Stimulated activated naive CD8-positive, alpha-beta T cell treated with anti-CD3 and anti-CD28 coated beads, Interleukin-15, amount 100 ng/mL, for 72 hours (primary cell): Measurements from ENCODE around the gene C1orf210.
A peak's percentile ranks its signal among the peaks of the same experiment; 100 is the strongest.

Experiments used
- ATAC-seq: fragments of 150-1000 bp; cut with Tn5 transposase; 2 replicates; pipeline ENCODE4 v1.10.0; 2021; ENCODE audit warnings: mild to moderate bottlenecking, moderate library complexity
- DNase-seq, 2 donors: peaks; one replicate each; pipeline ENCODE4 v3.0.0; 2021 to 2022
- H3K27ac Mint-ChIP-seq, 2 donors: one replicate each; pipeline ENCODE4 v1.8.0; 2022; ENCODE audit warnings: mild to moderate bottlenecking in 2 of 2, mixed read lengths in 2 of 2, moderate library complexity in 2 of 2
- H3K27me3 Mint-ChIP-seq: one replicate; pipeline ENCODE4 v1.8.0; 2022; ENCODE audit warnings: mixed read lengths
- H3K4me1 Mint-ChIP-seq: one replicate; pipeline ENCODE4 v1.8.0; 2022; ENCODE audit warnings: mild to moderate bottlenecking, mixed read lengths
- H3K4me3 Mint-ChIP-seq, 2 donors: one replicate each; pipeline ENCODE4 v1.8.0; 2022; ENCODE audit warnings: mild to moderate bottlenecking in 2 of 2, mixed read lengths in 2 of 2, moderate library complexity in 1 of 2
- H3K9me3 Mint-ChIP-seq, 2 donors: one replicate each; pipeline ENCODE4 v1.8.0; 2022; ENCODE audit warnings: mixed read lengths in 2 of 2

C1orf210 gene

DNA sequence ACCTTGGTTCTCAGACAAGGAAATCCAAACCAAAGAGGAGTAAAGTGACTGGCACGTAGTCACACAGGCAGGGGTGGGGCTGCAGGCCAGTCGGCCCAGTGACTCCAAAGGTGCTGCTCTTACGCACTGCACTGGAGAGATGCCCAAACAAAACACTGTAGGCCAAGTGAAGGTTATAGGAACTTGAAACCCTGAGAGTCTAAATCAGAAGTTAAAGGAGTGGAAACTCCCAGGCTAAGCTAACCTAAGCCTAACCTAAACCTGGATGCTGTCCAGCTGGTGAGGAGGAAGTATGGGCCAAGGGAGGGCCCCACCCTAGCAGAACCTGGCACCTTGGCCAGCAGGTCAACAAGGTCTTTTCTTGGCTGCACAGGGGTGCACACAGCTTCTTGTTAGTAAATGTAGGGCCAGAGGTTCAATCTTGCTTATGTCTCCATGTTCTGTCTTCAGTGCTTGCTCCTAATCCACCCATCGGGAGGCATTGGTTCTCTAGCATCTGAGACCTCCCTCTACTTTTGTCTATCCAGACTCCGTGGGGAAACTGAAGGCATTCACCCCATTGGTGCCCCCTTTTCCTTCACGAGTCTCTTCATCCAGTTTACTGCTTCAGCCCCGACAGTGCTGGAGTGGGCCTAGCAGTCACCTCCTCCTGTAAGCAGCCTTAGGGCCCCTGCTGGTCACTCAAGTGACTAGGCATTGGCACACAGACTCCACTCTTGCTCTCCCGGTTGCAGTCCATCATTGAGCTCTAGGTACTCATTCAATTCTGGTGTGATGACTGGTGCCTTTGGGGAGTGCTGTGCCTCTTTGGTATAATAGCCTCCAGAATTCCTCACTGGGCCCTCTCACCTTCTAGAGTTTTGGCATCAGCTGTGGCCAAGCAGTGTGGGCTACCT lies 28.5 kb downstream of the C1orf210 start:
- Mint-ChIP-seq H3K9me3 (no peaks in the 10 kb centered on the region), H3K27ac (no peak overlapping the region), H3K27me3 (peaks cover 25% of the 10 kb centered on the region), H3K4me3 (no peak overlapping the region), H3K4me1 (no peaks in the 10 kb centered on the region)
- ATAC-seq, result no peak
- no peak for DNase-seq

DNA sequence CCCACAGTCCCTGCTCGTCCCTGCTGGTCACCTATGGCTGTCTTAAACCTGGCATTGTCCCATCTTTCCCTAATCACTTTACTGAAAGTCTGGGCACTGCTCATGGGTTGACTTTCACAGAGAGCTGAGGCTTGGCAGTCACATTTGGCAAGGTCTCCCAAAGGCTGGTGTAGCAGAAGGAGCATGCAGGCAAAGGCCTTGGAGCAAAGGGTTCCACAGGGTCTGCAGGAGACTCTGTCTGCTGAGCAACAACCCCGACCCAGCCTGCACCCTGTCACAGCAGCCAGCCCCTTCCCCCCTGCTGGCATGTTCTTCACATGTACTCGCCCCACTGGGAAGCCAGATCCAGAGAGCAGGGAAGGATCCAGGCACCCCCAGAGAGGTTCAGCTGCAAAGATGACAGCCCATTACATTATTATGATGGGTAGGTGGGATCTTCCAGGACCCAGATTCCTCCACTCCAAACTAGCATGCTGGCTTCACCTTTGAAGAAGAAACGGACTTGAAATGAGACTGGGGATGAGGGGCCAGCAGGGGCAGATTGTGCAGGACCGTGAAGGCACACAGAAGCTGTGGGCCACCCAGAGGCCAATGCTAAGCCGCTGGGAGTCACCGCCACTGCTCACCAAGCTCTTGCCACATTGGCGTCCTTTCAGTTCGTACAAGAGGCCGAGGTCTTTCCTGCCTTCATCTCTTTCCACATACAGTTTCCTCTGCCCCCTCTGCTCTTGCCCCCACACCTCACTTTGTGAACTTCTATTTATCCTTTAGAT lies 29.8 kb downstream of the C1orf210 start:
- H3K4me3 Mint-ChIP-seq, result no peak overlapping the region
- DNase-seq, result no peak
- H3K4me1 Mint-ChIP-seq, result no peaks in the 10 kb centered on the region
- no peaks in the 10 kb centered on the region for H3K9me3 Mint-ChIP-seq
- no peak overlapping the region for H3K27ac Mint-ChIP-seq
- no peak for ATAC-seq
- H3K27me3 Mint-ChIP-seq, result peaks cover 30% of the 10 kb centered on the region

- DNase-seq, result no peak
- Mint-ChIP-seq H3K4me1 (no peaks in the 10 kb centered on the region), H3K27ac (no peak overlapping the region), H3K27me3 (peaks cover 33% of the 10 kb centered on the region), H3K9me3 (no peaks in the 10 kb centered on the region), H3K4me3 (no peak overlapping the region)
- ATAC-seq, result no peak
Measured at GRCh38 chr1:43253876-43254275, 31.5 kb downstream of the C1orf210 start.

- H3K9me3 Mint-ChIP-seq, result no peaks in the 10 kb centered on the region
- no peak for ATAC-seq
Measured at GRCh38 chr1:43253173-43253572, 32.2 kb downstream of the C1orf210 start.

DNA sequence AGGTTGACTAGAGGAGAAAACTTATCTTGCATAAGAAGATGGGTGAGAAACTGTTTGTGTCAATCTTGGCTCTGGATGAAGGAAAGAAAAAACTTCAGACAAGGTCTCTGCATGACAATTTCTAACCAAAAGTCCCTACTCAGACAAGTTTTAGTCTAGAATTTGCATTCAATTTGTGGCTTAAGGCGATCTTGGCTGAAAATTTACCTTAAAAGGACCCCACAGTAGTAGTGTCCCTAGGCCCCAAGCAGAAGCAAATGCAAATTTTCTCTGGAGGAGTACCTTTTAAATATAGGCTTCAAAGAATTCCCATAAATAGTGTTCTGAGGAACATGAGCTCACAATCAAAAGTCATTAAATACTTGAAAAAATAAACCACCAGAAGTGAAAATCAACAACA lies 33.2 kb downstream of the C1orf210 start:
- Mint-ChIP-seq H3K4me3 (no peak overlapping the region), H3K4me1 (no peaks in the 10 kb centered on the region), H3K27me3 (peaks cover 33% of the 10 kb centered on the region), H3K9me3 (peaks cover 0 to 2% of the 10 kb centered on the region in 2 donors), H3K27ac (no peak overlapping the region)
- no peak for ATAC-seq
- DNase-seq, result no peak

More at GRCh38 chr1:43253173-43253572, 32.2 kb downstream of the C1orf210 start:
- H3K4me3 Mint-ChIP-seq, result no peak overlapping the region
- peaks cover 33% of the 10 kb centered on the region for H3K27me3 Mint-ChIP-seq
- DNase-seq, result no peak
- H3K4me1 Mint-ChIP-seq, result no peaks in the 10 kb centered on the region
- H3K27ac Mint-ChIP-seq, result no peak overlapping the region

DNA sequence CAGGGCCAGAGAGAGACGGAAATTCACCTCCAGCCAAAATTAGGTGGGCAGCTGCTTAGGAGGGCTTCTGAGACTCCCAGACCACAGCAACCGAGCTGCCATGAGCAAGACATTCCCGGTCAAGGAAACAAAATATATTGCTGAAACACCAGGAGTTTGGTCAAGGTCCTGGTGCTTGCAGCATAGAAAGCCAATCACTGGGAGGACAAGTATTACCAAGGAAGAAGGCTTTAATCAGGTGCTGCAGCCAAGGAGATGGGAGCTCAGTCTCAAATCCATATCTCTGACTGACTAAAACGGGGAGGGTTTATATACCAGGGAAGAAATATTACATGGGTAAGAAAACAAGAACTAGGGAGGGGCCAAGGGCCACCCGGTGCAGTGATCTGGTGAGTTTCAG lies 34.4 kb downstream of the C1orf210 start:
- DNase-seq, result no peak
- no peak for ATAC-seq
- H3K4me3 Mint-ChIP-seq, result no peak overlapping the region
- peaks cover 28% of the 10 kb centered on the region for H3K27me3 Mint-ChIP-seq
- H3K27ac Mint-ChIP-seq, result no peak overlapping the region
- H3K4me1 Mint-ChIP-seq, result no peaks in the 10 kb centered on the region
- peaks cover 0 to 14% of the 10 kb centered on the region in 2 donors for H3K9me3 Mint-ChIP-seq

GRCh38 chr1:43250351-43250761 lies 35.0 kb downstream of the C1orf210 start:
- no peaks in the 10 kb centered on the region for H3K4me1 Mint-ChIP-seq
- no peak overlapping the region for H3K27ac Mint-ChIP-seq
- DNase-seq, result no peak
- peaks cover 0 to 15% of the 10 kb centered on the region in 2 donors for H3K9me3 Mint-ChIP-seq
- H3K4me3 Mint-ChIP-seq, result no peak overlapping the region
- peaks cover 25% of the 10 kb centered on the region for H3K27me3 Mint-ChIP-seq
- ATAC-seq, result no peak

DNA sequence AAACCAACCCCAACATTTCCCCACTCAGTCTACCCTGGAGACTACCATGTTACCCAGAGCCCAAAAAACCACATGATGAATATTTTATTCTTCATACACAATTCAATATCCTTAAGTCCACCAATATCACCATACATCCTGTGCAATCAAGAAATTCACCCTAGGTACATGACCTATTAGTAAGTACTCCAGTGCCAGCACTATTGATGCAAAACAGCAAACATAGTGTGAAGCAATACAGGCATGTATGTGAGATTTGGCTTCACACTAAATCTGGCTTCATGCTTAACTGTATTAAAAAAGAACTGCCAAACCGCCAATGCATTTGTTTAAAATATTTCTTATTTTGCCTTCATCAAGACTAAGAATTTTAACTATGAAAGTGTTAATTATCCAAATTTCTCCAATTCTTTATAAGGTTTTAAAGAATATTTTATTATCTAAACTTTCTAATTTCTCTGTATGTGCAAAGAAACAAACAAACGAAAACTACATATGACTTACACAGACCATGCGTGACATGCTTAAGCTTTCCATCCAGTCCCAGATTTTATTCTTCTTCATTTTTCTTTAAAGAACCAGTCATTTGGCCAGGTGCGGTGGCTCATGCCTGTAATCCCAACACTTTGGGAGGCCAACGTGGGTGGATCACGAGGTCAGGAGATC lies 38.0 kb downstream of the C1orf210 start:
- Mint-ChIP-seq H3K27ac (no peak overlapping the region), H3K9me3 (peaks cover 0 to 15% of the 10 kb centered on the region in 2 donors), H3K4me1 (no peaks in the 10 kb centered on the region), H3K27me3 (peaks cover 9% of the 10 kb centered on the region), H3K4me3 (no peak overlapping the region)
- ATAC-seq (no peak), DNase-seq (no peak)

GRCh38 chr1:43246466-43247213 lies 38.7 kb downstream of the C1orf210 start:
- ATAC-seq (no peak), DNase-seq (no peak)
- H3K4me3 Mint-ChIP-seq, result no peak overlapping the region
- H3K4me1 Mint-ChIP-seq, result no peaks in the 10 kb centered on the region
- no peak overlapping the region for H3K27ac Mint-ChIP-seq
- peaks cover 8% of the 10 kb centered on the region for H3K27me3 Mint-ChIP-seq
- H3K9me3 Mint-ChIP-seq, result peaks cover 0 to 15% of the 10 kb centered on the region in 2 donors

DNA sequence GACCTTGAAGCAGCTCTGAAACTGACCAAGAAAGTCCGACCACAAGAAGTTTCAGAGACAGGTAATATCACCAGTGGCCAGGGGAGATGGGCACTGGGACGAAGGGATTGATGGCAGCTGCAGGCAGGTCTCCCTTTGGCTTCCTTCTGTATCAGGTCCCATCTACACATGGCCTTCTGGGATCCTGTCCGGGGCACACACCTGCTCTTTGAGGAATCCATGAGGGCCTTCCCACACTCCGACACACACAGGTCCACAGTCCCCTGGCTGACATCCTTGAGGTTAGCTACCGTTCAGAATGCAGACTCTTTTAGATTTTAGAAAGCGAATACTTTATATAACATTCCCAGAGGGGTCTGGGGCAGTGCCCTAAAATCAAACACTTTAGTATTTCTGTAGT lies 42.1 kb downstream of the C1orf210 start:
- ATAC-seq, result no peak

GRCh38 chr1:43241413-43241836 lies 44.0 kb downstream of the C1orf210 start:
- no peak overlapping the region for H3K4me3 Mint-ChIP-seq
- no peaks in the 10 kb centered on the region for H3K27me3 Mint-ChIP-seq
- no peak for ATAC-seq
- peaks cover 0 to 5% of the 10 kb centered on the region in 2 donors for H3K9me3 Mint-ChIP-seq
- H3K4me1 Mint-ChIP-seq, result no peaks in the 10 kb centered on the region
- DNase-seq, result no peak
- no peak overlapping the region for H3K27ac Mint-ChIP-seq

More for the DNA sequence above, 42.1 kb downstream of the C1orf210 start:
- Mint-ChIP-seq H3K4me1 (no peaks in the 10 kb centered on the region), H3K27ac (no peak overlapping the region), H3K9me3 (peaks cover 0 to 15% of the 10 kb centered on the region in 2 donors), H3K27me3 (no peaks in the 10 kb centered on the region), H3K4me3 (no peak overlapping the region)
- no peak for DNase-seq

DNA sequence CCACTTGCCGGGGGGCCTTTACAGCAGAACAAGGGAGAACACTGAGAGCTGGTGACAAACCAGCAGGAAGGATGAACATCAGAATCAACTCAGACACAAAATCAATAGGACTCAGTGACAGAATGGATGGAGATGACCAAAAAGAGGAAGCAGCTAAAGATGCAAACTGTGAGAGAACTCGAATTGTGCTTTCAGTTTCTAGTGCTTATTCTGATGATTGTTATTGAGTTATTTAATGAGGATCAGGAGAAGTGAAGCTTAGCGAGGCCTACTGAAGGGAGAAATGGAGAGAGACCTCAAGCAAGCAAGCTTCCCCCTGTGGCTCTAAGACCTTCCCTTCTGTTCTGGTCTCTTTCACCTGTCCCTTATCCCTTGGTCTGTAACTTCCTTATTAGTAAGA lies 45.9 kb downstream of the C1orf210 start:
- no peak for ATAC-seq

GRCh38 chr1:43238991-43239469 lies 46.4 kb downstream of the C1orf210 start:
- DNase-seq (no peak), ATAC-seq (no peak)
- no peak overlapping the region for H3K4me3 Mint-ChIP-seq
- H3K4me1 Mint-ChIP-seq, result no peaks in the 10 kb centered on the region
- H3K27me3 Mint-ChIP-seq, result no peaks in the 10 kb centered on the region
- H3K27ac Mint-ChIP-seq, result peak overlapping the region in 1 of 2 donors; percentile 63
- no peaks in the 10 kb centered on the region for H3K9me3 Mint-ChIP-seq

More for the DNA sequence above, 45.9 kb downstream of the C1orf210 start:
- Mint-ChIP-seq H3K9me3 (no peaks in the 10 kb centered on the region), H3K4me3 (no peak overlapping the region), H3K27ac (no peak overlapping the region), H3K27me3 (no peaks in the 10 kb centered on the region), H3K4me1 (no peaks in the 10 kb centered on the region)
- DNase-seq, result no peak

GRCh38 chr1:43238085-43238484 lies 47.3 kb downstream of the C1orf210 start:
- ATAC-seq (peak; percentile 74), DNase-seq (peak; percentile 26 to 45)
- no peaks in the 10 kb centered on the region for H3K9me3 Mint-ChIP-seq
- no peaks in the 10 kb centered on the region for H3K4me1 Mint-ChIP-seq
- H3K27ac Mint-ChIP-seq, result no peak overlapping the region
- no peak overlapping the region for H3K4me3 Mint-ChIP-seq
- H3K27me3 Mint-ChIP-seq, result no peaks in the 10 kb centered on the region

DNA sequence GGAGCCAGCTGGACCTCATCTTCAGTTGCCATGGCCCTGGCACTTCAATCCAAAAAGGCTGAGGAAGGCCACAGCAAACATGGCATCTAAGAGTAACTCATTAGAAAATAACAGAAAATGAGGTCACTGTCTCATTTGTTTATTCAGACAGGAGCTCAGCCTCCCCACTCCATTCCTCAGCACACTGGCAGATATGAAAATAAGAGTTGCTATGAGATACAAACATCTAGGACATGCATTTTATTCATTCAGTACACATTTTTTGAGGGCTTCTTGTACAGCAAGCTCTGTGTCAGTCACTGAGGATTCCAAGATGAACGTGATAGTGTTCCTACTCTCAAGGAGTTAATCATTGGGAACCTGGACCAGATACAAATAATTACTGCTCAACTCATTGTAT lies 48.3 kb downstream of the C1orf210 start:
- no peaks in the 10 kb centered on the region for H3K27me3 Mint-ChIP-seq
- no peaks in the 10 kb centered on the region for H3K9me3 Mint-ChIP-seq
- ATAC-seq (no peak), DNase-seq (no peak)
- H3K27ac Mint-ChIP-seq, result no peak overlapping the region
- no peaks in the 10 kb centered on the region for H3K4me1 Mint-ChIP-seq
- H3K4me3 Mint-ChIP-seq, result no peak overlapping the region
